BJ (cell line): Measurements from ENCODE around the gene MPRIP. TPM values are rescaled to one million over a fixed set of nuclear protein-coding genes. Genes with fewer than 3 reads are reported as not detected.

Experiments
- CTCF ChIA-PET: fragments of 350-600 bp; formaldehyde crosslinking; extraction: SDS; loops from one replicate; lab custom pipeline; 2021; ENCODE audit warnings: antibody characterized with exemption, inconsistent platforms; lab: Yijun Ruan, JAX
- POLR2A ChIA-PET: fragments of 300-600 bp; sonication (Branson Sonifier 250); formaldehyde crosslinking; extraction: SDS; loops from one replicate; lab custom pipeline; 2021; ENCODE audit warnings: antibody characterized with exemption; lab: Charles Lee
- DNase-seq: peaks from one replicate; pipeline ENCODE4 v3.0.0-alpha.2; 2011; ENCODE audit warnings: low read depth
- H3K27me3 ChIP-seq: 2 replicates; pipeline ENCODE4 v1.6.0; 2011; ENCODE audit warnings: low read length; ENCODE audit not compliant: control insufficient read depth, insufficient read depth
- H3K36me3 ChIP-seq: 2 replicates; pipeline ENCODE4 v1.5.1; 2011; ENCODE audit warnings: low read length; ENCODE audit not compliant: control insufficient read depth, insufficient read depth
- H3K4me3 ChIP-seq: 2 replicates; pipeline ENCODE4 v1.5.1; 2011; ENCODE audit warnings: low read depth, mild to moderate bottlenecking, control low read depth, low read length
- CTCF ChIP-seq: IDR thresholded peaks from 2 replicates; pipeline ENCODE4 v1.5.1; 2011; ENCODE audit warnings: low read depth, mild to moderate bottlenecking, control low read depth, inconsistent platforms, low read length, moderate library complexity; ENCODE audit not compliant: insufficient read depth
- polyA plus RNA-seq: library from polyadenylated mRNA; depleted of rRNA; stranded (reverse); fragments of >200 nt; gene quantifications from 2 replicates; pipeline ENCODE4 v1.2.3, GENCODE V29; 2011

MPRIP gene
- polyA plus RNA-seq, 1 experiment: 149 TPM

GRCh38 chr17:17056156-17056539, 13.9 kb downstream of the MPRIP start:
- H3K36me3 ChIP-seq: peaks cover 16% of the 10 kb centered on the region
- no peaks in the 10 kb centered on the region for H3K27me3 ChIP-seq
- POLR2A ChIA-PET: no interaction called here
- TF ChIP-seq CTCF: no peak
- H3K4me3 ChIP-seq: no peak overlapping the region
- no peak for DNase-seq
- CTCF ChIA-PET: no interaction called here

GRCh38 chr17:17057057-17057551, 14.8 kb downstream of the MPRIP start:
- ChIA-PET CTCF (interaction anchor here (0.7 kb wide), 1 partner anchor 10 kb away, joined by 3 read pairs; no protein-coding TSS in a partner anchor), POLR2A (no interaction called here)
- peaks cover 16% of the 10 kb centered on the region for H3K36me3 ChIP-seq
- TF ChIP-seq CTCF: no peak
- no peaks in the 10 kb centered on the region for H3K27me3 ChIP-seq
- no peak overlapping the region for H3K4me3 ChIP-seq
- no peak for DNase-seq

- Histone ChIP-seq H3K27me3 (no peaks in the 10 kb centered on the region), H3K36me3 (peaks cover 20% of the 10 kb centered on the region), H3K4me3 (no peak overlapping the region)
- POLR2A ChIA-PET: no interaction called here
- DNase-seq: no peak
- no peak for TF ChIP-seq CTCF
- CTCF ChIA-PET: no interaction called here
These were observed 16.0 kb downstream of the MPRIP start for GRCh38 chr17:17058304-17058703.

GRCh38 chr17:17059301-17059890, 17.1 kb downstream of the MPRIP start:
- Histone ChIP-seq H3K36me3 (peaks cover 19% of the 10 kb centered on the region), H3K4me3 (no peak overlapping the region), H3K27me3 (no peaks in the 10 kb centered on the region)
- DNase-seq: no peak
- ChIA-PET POLR2A (no interaction called here), CTCF (no interaction called here)
- no peak for TF ChIP-seq CTCF

GRCh38 chr17:17060001-17060922, 18.0 kb downstream of the MPRIP start:
- TF ChIP-seq CTCF: no peak
- no peak overlapping the region for H3K4me3 ChIP-seq
- DNase-seq: no peak
- no peaks in the 10 kb centered on the region for H3K27me3 ChIP-seq
- POLR2A ChIA-PET: no interaction called here
- CTCF ChIA-PET: interaction anchor here (1.0 kb wide), 1 partner anchor 15 kb away, joined by 3 read pairs; no protein-coding TSS in a partner anchor
- H3K36me3 ChIP-seq: peaks cover 19% of the 10 kb centered on the region
